CD14-positive monocyte (primary cell): ENCODE measurements around the gene STMN1. TPM values are rescaled to one million over a fixed set of nuclear protein-coding genes. Genes with fewer than 3 reads are reported as not detected.
"Not testable (repeated sequence)": the region's sequence is repeated elsewhere in the genome, so short reads cannot be mapped to it uniquely, and the experiment has no call there.

Experiments used
- DNase-seq, 3 donors: peaks; one replicate each; pipeline ENCODE4 v3.0.0-alpha.2; 2011 to 2022
- H2AFZ ChIP-seq: 2 replicates; pipeline ENCODE4 v1.6.0; 2012; ENCODE audit warnings: mild to moderate bottlenecking, low read depth, low read length, inconsistent platforms; ENCODE audit not compliant: insufficient read depth, poor library complexity, severe bottlenecking
- H3K27ac ChIP-seq, 2 donors: 1 replicate in 1 of 2; 2 replicates in 1 of 2; pipeline ENCODE4 v1.5.1; 2012 to 2013; ENCODE audit warnings: low read length in 2 of 2, control low read depth in 1 of 2, inconsistent platforms in 1 of 2, low read depth in 1 of 2, mild to moderate bottlenecking in 1 of 2
- H3K27me3 ChIP-seq, 2 donors: one replicate each; pipeline versions ENCODE4 v1.6.0 to v1.6.1; 2011 to 2013; ENCODE audit warnings: low read length in 2 of 2; ENCODE audit not compliant: control insufficient read depth in 2 of 2, insufficient read depth in 2 of 2
- H3K36me3 ChIP-seq, 2 donors: replicated peaks in 1 of 2; 1 replicate in 1 of 2; 2 replicates in 1 of 2; pipeline versions ENCODE4 v1.5.1 to v1.6.1; 2012 to 2013; ENCODE audit warnings: low read length in 2 of 2, control low read depth in 1 of 2, inconsistent platforms in 1 of 2, mild to moderate bottlenecking in 1 of 2; ENCODE audit not compliant: insufficient read depth in 2 of 2, control insufficient read depth in 1 of 2
- H3K4me1 ChIP-seq, 2 donors: 1 replicate in 1 of 2; 2 replicates in 1 of 2; pipeline versions ENCODE4 v1.5.1 to v1.6.1; 2012 to 2013; ENCODE audit warnings: low read length in 2 of 2, control low read depth in 1 of 2, inconsistent platforms in 1 of 2, mild to moderate bottlenecking in 1 of 2, moderate library complexity in 1 of 2; ENCODE audit not compliant: insufficient read depth in 2 of 2, control insufficient read depth in 1 of 2
- H3K4me2 ChIP-seq: replicated peaks from 2 replicates; pipeline ENCODE3; 2012; ENCODE audit warnings: low read length, moderate library complexity, mild to moderate bottlenecking; ENCODE audit not compliant: poor library complexity, severe bottlenecking; ENCODE audit errors: extremely low read depth
- H3K4me3 ChIP-seq, 3 experiments: fragments of 200-600 bp in 1 of 3; sonication (generic) in 1 of 3; replicated peaks in 1 of 3; 1 replicate in 2 of 3; 2 replicates in 1 of 3; pipeline ENCODE4 v1.5.1; 2011 to 2013; ENCODE audit warnings: low read length in 3 of 3, mild to moderate bottlenecking in 3 of 3, control low read depth in 2 of 3, low read depth in 2 of 3, inconsistent platforms in 1 of 3, moderate library complexity in 1 of 3
- H3K79me2 ChIP-seq: 2 replicates; pipeline ENCODE4 v1.6.0; 2012; ENCODE audit warnings: mild to moderate bottlenecking, control low read depth, inconsistent platforms, low read length, moderate library complexity; ENCODE audit not compliant: insufficient read depth
- H3K9ac ChIP-seq: 2 replicates; pipeline ENCODE4 v1.6.0; 2017; ENCODE audit warnings: low read length, mild to moderate bottlenecking; ENCODE audit not compliant: insufficient read depth, poor library complexity, severe bottlenecking
- H3K9me3 ChIP-seq, 2 donors: replicated peaks in 1 of 2; 1 replicate in 1 of 2; 2 replicates in 1 of 2; pipeline versions ENCODE4 v1.5.1 to v1.6.1; 2012 to 2013; ENCODE audit warnings: low read length in 2 of 2, control low read depth in 1 of 2; ENCODE audit not compliant: control insufficient read depth in 1 of 2, insufficient read depth in 1 of 2
- H4K20me1 ChIP-seq: 2 replicates; pipeline ENCODE4 v1.6.0; 2012; ENCODE audit warnings: mild to moderate bottlenecking, low read length, control low read depth, moderate library complexity; ENCODE audit not compliant: insufficient read depth
- H3K27ac Mint-ChIP-seq, 7 donors: one replicate each; pipeline ENCODE4 v1.8.0; 2020; ENCODE audit warnings: mild to moderate bottlenecking in 7 of 7, mixed read lengths in 7 of 7, moderate library complexity in 6 of 7, inconsistent platforms in 2 of 7
- H3K27me3 Mint-ChIP-seq, 3 donors: one replicate each; pipeline ENCODE4 v1.8.0; 2021 to 2022; ENCODE audit warnings: low read depth in 3 of 3, mild to moderate bottlenecking in 3 of 3, mixed read lengths in 3 of 3, moderate library complexity in 3 of 3, inconsistent platforms in 1 of 3
- H3K36me3 Mint-ChIP-seq, 2 donors: one replicate each; pipeline ENCODE4 v1.8.0; 2020; ENCODE audit warnings: mixed read lengths in 2 of 2, inconsistent platforms in 1 of 2, mild to moderate bottlenecking in 1 of 2
- H3K4me1 Mint-ChIP-seq: one replicate; pipeline ENCODE4 v1.8.0; 2020; ENCODE audit warnings: mild to moderate bottlenecking, mixed read lengths
- H3K4me3 Mint-ChIP-seq, 2 donors: one replicate each; pipeline ENCODE4 v1.8.0; 2020; ENCODE audit warnings: mild to moderate bottlenecking in 2 of 2, mixed read lengths in 2 of 2, moderate library complexity in 1 of 2
- H3K9me3 Mint-ChIP-seq, 7 donors: one replicate each; pipeline ENCODE4 v1.8.0; 2020 to 2022; ENCODE audit warnings: mixed read lengths in 7 of 7, mild to moderate bottlenecking in 6 of 7, moderate library complexity in 6 of 7, inconsistent platforms in 2 of 7
- CTCF ChIP-seq: fragments of 200-600 bp; IDR thresholded peaks from one replicate; pipeline ENCODE4 v1.8.0; 2022; ENCODE audit warnings: antibody characterized with exemption, mild to moderate bottlenecking
- WGBS: methylation state at CpG from one replicate; pipeline ENCODE4 v1.1.5; 2013; ENCODE audit warnings: missing lambda C conversion rate; ENCODE audit not compliant: insufficient coverage; 5-methylcytosine and 5-hydroxymethylcytosine counted together
- intact Hi-C, 2 donors: fragments of 100-400 bp; cut with micrococcal nuclease; formaldehyde crosslinking; loops; one replicate each; pipeline versions ENCODE4 v1.15.0 to v1.15.1; 2023
- polyA plus RNA-seq, 3 donors: library from polyadenylated mRNA; depleted of rRNA in 1 of 3; unstranded in 2 of 3; stranded (reverse) in 1 of 3; fragments of 300-500 nt in 2 of 3; fragments of >200 nt in 1 of 3; fragmentation: Illumina TruSeq in 2 of 3; gene quantifications; 1 replicate in 2 of 3; 2 replicates in 1 of 3; pipeline ENCODE4 v1.2.3, GENCODE V29; 2012 to 2021

STMN1 gene
- polyA plus RNA-seq, 3 donors, result 1.5 to 8.1 (median 3.5) TPM

GRCh38 chr1:25945761-25946160 lies 39.5 kb upstream of the STMN1 start:
- WGBS, result 95% methylated on average over 2 of the region's 5 CpGs
- H3K27ac ChIP-seq, result no peak overlapping the region
- H4K20me1 ChIP-seq, result no peaks in the 10 kb centered on the region
- peaks cover 20 to 31% (median 26%) of the 10 kb centered on the region in 7 donors for H3K9me3 Mint-ChIP-seq
- no peaks in the 10 kb centered on the region for H3K36me3 ChIP-seq
- no peak overlapping the region for H2AFZ ChIP-seq
- intact Hi-C loops, result no loop called here
- H3K9me3 ChIP-seq, result peaks cover 20 to 22% of the 10 kb centered on the region in 2 donors
- H3K27ac Mint-ChIP-seq, result no peak overlapping the region
- H3K9ac ChIP-seq, result no peak overlapping the region
- no peaks in the 10 kb centered on the region for H3K4me1 ChIP-seq
- H3K79me2 ChIP-seq, result no peaks in the 10 kb centered on the region
- no peaks in the 10 kb centered on the region for H3K27me3 ChIP-seq
- peaks cover 0 to 1% of the 10 kb centered on the region in 2 donors for H3K36me3 Mint-ChIP-seq
- H3K4me3 Mint-ChIP-seq, result no peak overlapping the region
- no peak overlapping the region for H3K4me2 ChIP-seq
- TF ChIP-seq CTCF, result no peak
- no peak for DNase-seq
- H3K4me3 ChIP-seq, result no peak overlapping the region
- H3K4me1 Mint-ChIP-seq, result no peaks in the 10 kb centered on the region
- H3K27me3 Mint-ChIP-seq, result peaks cover 2 to 8% (median 2%) of the 10 kb centered on the region in 3 donors

- Histone ChIP-seq H3K9me3 (peaks cover 20 to 22% of the 10 kb centered on the region in 2 donors), H3K4me1 (no peaks in the 10 kb centered on the region), H3K36me3 (no peaks in the 10 kb centered on the region), H4K20me1 (no peaks in the 10 kb centered on the region), H3K4me2 (no peak overlapping the region), H3K9ac (no peak overlapping the region), H3K79me2 (no peaks in the 10 kb centered on the region), H3K27me3 (no peaks in the 10 kb centered on the region), H3K27ac (no peak overlapping the region), H3K4me3 (no peak overlapping the region), H2AFZ (no peak overlapping the region)
- Mint-ChIP-seq H3K9me3 (peaks cover 20 to 31% (median 26%) of the 10 kb centered on the region in 7 donors), H3K4me3 (no peak overlapping the region), H3K36me3 (peaks cover 0 to 1% of the 10 kb centered on the region in 2 donors), H3K27me3 (peaks cover 2 to 8% (median 2%) of the 10 kb centered on the region in 3 donors), H3K27ac (no peak overlapping the region), H3K4me1 (no peaks in the 10 kb centered on the region)
- intact Hi-C loops, result no loop called here
- DNase-seq, result no peak
- no peak for TF ChIP-seq CTCF
- 92% methylated on average over 2 of the region's 3 CpGs for WGBS
These were observed 38.8 kb upstream of the STMN1 start for GRCh38 chr1:25944986-25945385.

GRCh38 chr1:25943511-25943910 lies 37.3 kb upstream of the STMN1 start:
- H3K27me3 Mint-ChIP-seq, H3K79me2 ChIP-seq, H3K27ac ChIP-seq, H4K20me1 ChIP-seq, H3K4me3 ChIP-seq, intact Hi-C loops, H3K4me3 Mint-ChIP-seq, H3K36me3 Mint-ChIP-seq, H3K4me1 ChIP-seq, H2AFZ ChIP-seq, H3K27ac Mint-ChIP-seq, H3K27me3 ChIP-seq, H3K9ac ChIP-seq, H3K36me3 ChIP-seq, H3K4me1 Mint-ChIP-seq, H3K4me2 ChIP-seq, DNase-seq: not testable (repeated sequence)
- WGBS, result no CpG with 5 or more reads among the region's 5 CpGs
- peaks cover 20 to 22% of the 10 kb centered on the region in 2 donors for H3K9me3 ChIP-seq
- peaks cover 20 to 28% (median 26%) of the 10 kb centered on the region in 7 donors for H3K9me3 Mint-ChIP-seq
